SK-N-MC (cell line): Measurements from ENCODE around the gene DNAJA3.

ENCODE experiments used
- EZH2 ChIP-seq: fragments of 200-600 bp; sonication (generic); IDR thresholded peaks from one replicate; pipeline ENCODE4 v1.6.1; 2017; ENCODE audit warnings: antibody characterized with exemption
- POLR2AphosphoS5 ChIP-seq: IDR thresholded peaks from 2 replicates; pipeline ENCODE4 v1.6.1; 2012; ENCODE audit warnings: mild to moderate bottlenecking, low read depth, low read length, borderline replicate concordance

DNA sequence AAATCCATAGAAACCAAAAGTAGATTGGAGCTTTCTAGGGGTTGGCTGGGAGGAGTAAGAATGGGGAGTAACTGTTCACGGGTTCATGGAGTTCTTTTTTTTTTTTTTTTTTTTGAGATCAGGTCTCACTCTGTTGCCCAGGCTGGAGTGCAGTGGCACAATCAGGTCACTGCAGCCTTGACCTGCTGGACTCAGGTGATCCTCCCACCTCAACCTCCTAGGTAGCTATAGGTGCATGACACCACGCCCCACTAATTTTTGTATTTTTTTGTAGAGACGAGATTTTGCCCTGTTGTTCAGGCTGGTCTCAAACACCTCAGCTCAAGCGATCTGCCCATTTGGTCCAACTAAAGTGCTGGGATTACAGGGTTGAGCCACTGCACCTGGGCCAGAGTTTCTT is 47.2 kb downstream of the DNAJA3 start:
- TF ChIP-seq EZH2 (no peak), POLR2AphosphoS5 (no peak)
